WI38 (cell line): Measurements from ENCODE around the gene CCDC183.
"Not testable (repeated sequence)": the region's sequence is repeated elsewhere in the genome, so short reads cannot be mapped to it uniquely, and the experiment has no call there.

Experiments used
- H3K4me3 ChIP-seq: 2 replicates; pipeline ENCODE4 v1.5.1; 2011; ENCODE audit warnings: low read depth, mild to moderate bottlenecking, control low read depth, low read length
- CTCF ChIP-seq: IDR thresholded peaks from 2 replicates; pipeline ENCODE4 v1.5.1; 2012; ENCODE audit warnings: low read depth, mild to moderate bottlenecking, control low read depth, low read length

CCDC183 gene

GRCh38 chr9:136843801-136844740 lies 47.9 kb downstream of the CCDC183 start:
- H3K4me3 ChIP-seq = not testable (repeated sequence)

GRCh38 chr9:136844761-136845464 lies 48.8 kb downstream of the CCDC183 start:
- no peak overlapping the region for H3K4me3 ChIP-seq
- no peak for TF ChIP-seq CTCF

More at GRCh38 chr9:136843801-136844740, 47.9 kb downstream of the CCDC183 start:
- TF ChIP-seq CTCF = peak; percentile 30; the same call in 1 of the 2 replicates

- no peak overlapping the region for H3K4me3 ChIP-seq
Measured at GRCh38 chr9:136845465-136846260, 49.5 kb downstream of the CCDC183 start.

GRCh38 chr9:136846376-136847087 lies 50.4 kb downstream of the CCDC183 start:
- TF ChIP-seq CTCF = no peak
- no peak overlapping the region for H3K4me3 ChIP-seq

More at GRCh38 chr9:136845465-136846260, 49.5 kb downstream of the CCDC183 start:
- TF ChIP-seq CTCF = no peak

GRCh38 chr9:136847088-136847825 lies 51.1 kb downstream of the CCDC183 start:
- H3K4me3 ChIP-seq = peak overlapping the region; percentile 86
- TF ChIP-seq CTCF = no peak

- no peak for TF ChIP-seq CTCF
- peak overlapping the region; percentile 86 for H3K4me3 ChIP-seq
Measured at GRCh38 chr9:136847826-136848392, 51.8 kb downstream of the CCDC183 start.
